OCI-LY1 (cell line): ENCODE results near the gene ASTE1.

ENCODE experiments used
- H2AFZ ChIP-seq: fragments of 200-600 bp; sonication (generic), shearing (Covaris generic); 2 replicates; pipeline ENCODE4 v1.6.0; 2014; ENCODE audit warnings: antibody characterized with exemption, mild to moderate bottlenecking, low read length
- H3F3A ChIP-seq: fragments of 200-600 bp; sonication (generic), shearing (Covaris generic); 2 replicates; pipeline ENCODE4 v1.6.0; 2014; ENCODE audit warnings: mild to moderate bottlenecking, antibody characterized with exemption, low read length, moderate library complexity; ENCODE audit not compliant: insufficient read depth
- H3K27ac ChIP-seq: fragments of 200-600 bp; sonication (generic); 2 replicates; pipeline ENCODE4 v1.5.1; 2014; ENCODE audit warnings: low read length, mixed run types, mild to moderate bottlenecking, low read depth; ENCODE audit not compliant: poor library complexity, severe bottlenecking
- H3K27me3 ChIP-seq: fragments of 200-600 bp; sonication (generic); 2 replicates; pipeline ENCODE4 v1.6.0; 2014; ENCODE audit warnings: antibody characterized with exemption, mild to moderate bottlenecking, low read length, moderate library complexity; ENCODE audit not compliant: insufficient read depth
- H3K36me3 ChIP-seq: fragments of 200-600 bp; sonication (generic); 2 replicates; pipeline ENCODE4 v1.6.1; 2014; ENCODE audit warnings: mild to moderate bottlenecking, antibody characterized with exemption, low read length, moderate library complexity, mixed read lengths; ENCODE audit not compliant: insufficient read depth
- H3K4me1 ChIP-seq: fragments of 200-600 bp; sonication (generic); 2 replicates; pipeline ENCODE4 v1.5.1; 2014; ENCODE audit warnings: mild to moderate bottlenecking, low read length, moderate library complexity; ENCODE audit not compliant: insufficient read depth, severe bottlenecking
- H3K4me2 ChIP-seq: fragments of 200-600 bp; sonication (generic), shearing (Covaris generic); 2 replicates; pipeline ENCODE4 v1.6.1; 2014; ENCODE audit warnings: low read length
- H3K4me3 ChIP-seq: fragments of 200-600 bp; sonication (generic); 2 replicates; pipeline ENCODE4 v1.5.1; 2014; ENCODE audit warnings: low read length, low read depth, mild to moderate bottlenecking, mixed read lengths; ENCODE audit not compliant: poor library complexity, severe bottlenecking
- H3K79me2 ChIP-seq: fragments of 200-600 bp; shearing (Covaris generic); 2 replicates; pipeline ENCODE4 v1.6.1; 2016; ENCODE audit warnings: mixed run types, low read length, mixed read lengths; ENCODE audit not compliant: insufficient read depth
- H3K9ac ChIP-seq: fragments of 200-600 bp; sonication (generic), shearing (Covaris generic); 2 replicates; pipeline ENCODE4 v1.6.1; 2014; ENCODE audit warnings: mild to moderate bottlenecking, low read length, mixed read lengths
- H3K9me2 ChIP-seq: fragments of 200-600 bp; sonication (generic), shearing (Covaris generic); 2 replicates; pipeline ENCODE4 v1.6.1; 2014; ENCODE audit warnings: low read depth, mild to moderate bottlenecking, low read length, mixed read lengths
- H3K9me3 ChIP-seq: fragments of 200-600 bp; shearing (Covaris generic); 2 replicates; pipeline ENCODE4 v1.6.1; 2014; ENCODE audit warnings: low read length, mixed read lengths
- H4K20me1 ChIP-seq: fragments of 200-600 bp; sonication (generic), shearing (Covaris generic); 2 replicates; pipeline ENCODE4 v1.6.0; 2016; ENCODE audit warnings: mild to moderate bottlenecking, low read length; ENCODE audit not compliant: insufficient read depth
- EZH2 ChIP-seq: fragments of 200-600 bp; sonication (generic), shearing (Covaris generic); IDR thresholded peaks from 2 replicates; pipeline ENCODE4 v1.8.0; 2017; ENCODE audit warnings: borderline replicate concordance, mixed run types, mild to moderate bottlenecking, antibody characterized with exemption, low read length, moderate library complexity, mixed read lengths
- TF ChIP-seq, protein P1 (sequence below): fragments of 200-600 bp; sonication (generic), shearing (Covaris generic); IDR thresholded peaks from 2 replicates; pipeline ENCODE4 v1.5.1; 2017; ENCODE audit warnings: mild to moderate bottlenecking, antibody characterized with exemption, low read length, moderate library complexity, mixed read lengths

ASTE1 gene

DNA sequence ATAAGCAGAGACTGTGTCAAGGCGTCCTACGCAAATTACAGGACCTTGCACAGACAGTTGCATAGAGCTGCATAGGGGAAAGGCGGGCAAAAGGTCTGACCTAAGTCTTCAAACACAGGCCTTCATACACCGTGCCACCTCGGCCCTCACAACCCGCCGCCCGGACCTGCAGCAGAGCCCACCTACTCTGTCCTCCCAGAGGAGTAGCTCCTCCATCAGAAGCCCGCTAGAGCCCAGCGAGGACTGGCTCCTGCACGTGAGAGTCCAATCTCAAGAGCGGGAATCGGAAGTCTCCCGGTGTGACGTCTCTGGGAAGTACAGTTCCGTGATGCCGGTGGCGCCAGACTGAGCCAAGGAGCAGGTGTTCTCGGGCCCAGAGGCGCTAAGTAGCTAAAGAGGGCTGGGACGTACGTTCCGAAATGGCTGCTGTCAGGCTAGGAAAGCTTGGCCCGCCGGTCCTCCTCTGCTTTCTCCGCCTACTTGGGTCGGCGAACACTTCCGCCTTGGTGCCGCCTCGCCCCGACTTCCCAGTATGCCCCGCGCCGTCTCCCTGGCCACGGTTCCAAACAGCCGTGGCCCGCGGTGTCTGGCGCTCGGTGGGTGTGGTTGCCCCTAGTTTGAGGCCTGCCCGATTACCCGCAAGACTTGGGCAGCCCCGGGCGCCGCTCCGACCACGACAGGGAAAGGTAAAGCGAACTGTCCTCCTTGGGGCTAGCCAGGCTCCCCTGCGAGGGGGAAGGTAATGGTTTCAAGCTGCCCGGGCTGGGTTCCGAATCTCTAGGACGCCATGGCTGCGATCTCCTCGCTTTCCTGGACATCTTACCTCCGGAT is at the start of gene ASTE1, which contains the start of gene NEK11:
ASTE1 (minus strand) TSS at position 505 of the 831 bp plus-strand sequence. CDS start 1,519 bp downstream, outside the sequence.
NEK11 (plus strand) TSS at position 557 of the 831 bp plus-strand sequence. CDS start 2,832 bp downstream, outside the sequence.
- peak within 1 kb of the TSS; percentile 87 for H3K4me2 ChIP-seq
- H3K9me3 ChIP-seq: no peaks in the 10 kb centered on the region
- H3K4me3 ChIP-seq: peak within 1 kb of the TSS; percentile 83
- no peaks in the 10 kb centered on the region for H3K79me2 ChIP-seq
- H3K4me1 ChIP-seq: peaks cover 34% of the 10 kb centered on the region
- H3K9me2 ChIP-seq: no peaks in the 10 kb centered on the region
- H4K20me1 ChIP-seq: no peaks in the 10 kb centered on the region
- peak within 1 kb of the TSS; percentile 67 for H3K27ac ChIP-seq
- H3K36me3 ChIP-seq: peaks cover 35% of the 10 kb centered on the region
- TF ChIP-seq, protein P1, sequence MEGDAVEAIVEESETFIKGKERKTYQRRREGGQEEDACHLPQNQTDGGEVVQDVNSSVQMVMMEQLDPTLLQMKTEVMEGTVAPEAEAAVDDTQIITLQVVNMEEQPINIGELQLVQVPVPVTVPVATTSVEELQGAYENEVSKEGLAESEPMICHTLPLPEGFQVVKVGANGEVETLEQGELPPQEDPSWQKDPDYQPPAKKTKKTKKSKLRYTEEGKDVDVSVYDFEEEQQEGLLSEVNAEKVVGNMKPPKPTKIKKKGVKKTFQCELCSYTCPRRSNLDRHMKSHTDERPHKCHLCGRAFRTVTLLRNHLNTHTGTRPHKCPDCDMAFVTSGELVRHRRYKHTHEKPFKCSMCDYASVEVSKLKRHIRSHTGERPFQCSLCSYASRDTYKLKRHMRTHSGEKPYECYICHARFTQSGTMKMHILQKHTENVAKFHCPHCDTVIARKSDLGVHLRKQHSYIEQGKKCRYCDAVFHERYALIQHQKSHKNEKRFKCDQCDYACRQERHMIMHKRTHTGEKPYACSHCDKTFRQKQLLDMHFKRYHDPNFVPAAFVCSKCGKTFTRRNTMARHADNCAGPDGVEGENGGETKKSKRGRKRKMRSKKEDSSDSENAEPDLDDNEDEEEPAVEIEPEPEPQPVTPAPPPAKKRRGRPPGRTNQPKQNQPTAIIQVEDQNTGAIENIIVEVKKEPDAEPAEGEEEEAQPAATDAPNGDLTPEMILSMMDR: no peak
- no peak for TF ChIP-seq EZH2
- no peaks in the 10 kb centered on the region for H3F3A ChIP-seq
- peak within 1 kb of the TSS; percentile 89 for H3K9ac ChIP-seq
- peak within 1 kb of the TSS; percentile 52 for H2AFZ ChIP-seq
- H3K27me3 ChIP-seq: no peaks in the 10 kb centered on the region

GRCh38 chr3:131075632-131076328 is 49.2 kb upstream of the ASTE1 start:
- Histone ChIP-seq H3K79me2 (no peaks in the 10 kb centered on the region), H3K27me3 (no peaks in the 10 kb centered on the region), H3K4me3 (no peak overlapping the region), H4K20me1 (no peaks in the 10 kb centered on the region), H3K9me2 (no peaks in the 10 kb centered on the region), H3K4me2 (peak overlapping the region; percentile 5), H3K36me3 (no peaks in the 10 kb centered on the region), H3K4me1 (peaks cover 41% of the 10 kb centered on the region), H2AFZ (no peak overlapping the region), H3K9ac (no peak overlapping the region), H3F3A (no peaks in the 10 kb centered on the region), H3K9me3 (no peaks in the 10 kb centered on the region), H3K27ac (peak overlapping the region; percentile 69)
- no peak for TF ChIP-seq EZH2
- TF ChIP-seq, protein P1: no peak

GRCh38 chr3:131072845-131073244 is 46.2 kb upstream of the ASTE1 start:
- Histone ChIP-seq H3K4me2 (no peak overlapping the region), H2AFZ (no peak overlapping the region), H3K79me2 (no peaks in the 10 kb centered on the region), H3K36me3 (no peaks in the 10 kb centered on the region), H4K20me1 (no peaks in the 10 kb centered on the region), H3K27me3 (no peaks in the 10 kb centered on the region), H3K27ac (no peak overlapping the region), H3K4me3 (no peak overlapping the region), H3K9me3 (no peaks in the 10 kb centered on the region), H3K9me2 (no peaks in the 10 kb centered on the region), H3K9ac (no peak overlapping the region), H3F3A (no peaks in the 10 kb centered on the region), H3K4me1 (peaks cover 38% of the 10 kb centered on the region)
- TF ChIP-seq EZH2: no peak
